ENCODE data around the gene ROBO4. TPM values are rescaled to one million over a fixed set of nuclear protein-coding genes. Genes with fewer than 3 reads are reported as not detected.
A peak's percentile ranks its signal among the peaks of the same experiment; 100 is the strongest.

Gene ROBO4
- polyA plus RNA-seq, 1 donor from 2014 or later = not detected

DNA sequence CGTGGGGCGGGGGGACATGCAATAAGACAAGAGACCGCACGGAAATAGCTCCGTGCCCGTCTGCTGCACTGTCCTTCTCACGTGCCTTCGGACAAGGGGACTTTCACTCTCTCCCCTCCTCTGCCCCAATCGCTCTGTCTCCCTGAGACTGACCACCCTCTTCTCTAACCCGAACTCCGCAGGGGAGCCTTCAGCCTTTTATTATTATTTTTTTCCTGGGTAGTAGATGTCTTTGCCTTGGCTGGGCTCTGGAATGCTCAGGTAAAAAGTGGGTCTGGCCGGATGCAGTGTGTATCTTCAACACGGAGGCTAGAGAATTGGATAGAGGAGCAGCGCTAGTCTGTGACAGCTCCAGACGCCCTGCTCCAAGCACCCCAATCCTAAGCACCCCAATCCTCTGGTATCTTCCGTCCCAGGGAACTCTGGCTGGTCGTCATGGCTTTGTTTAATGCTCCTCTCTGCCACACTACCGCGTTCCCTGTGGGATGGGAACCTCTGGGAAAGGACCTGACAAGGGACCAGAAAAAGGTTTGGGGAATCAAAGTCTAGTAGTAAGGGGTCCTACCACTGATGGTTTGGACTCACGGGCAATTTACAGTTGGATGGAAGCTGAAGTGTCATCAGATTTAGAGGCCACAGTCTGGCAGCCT lies 57.6 kb downstream of the ROBO4 start:
- Mint-ChIP-seq H3K4me1 (peaks cover 8 to 16% (median 14%) of the 10 kb centered on the region in 3 donors), H3K27me3 (peaks cover 73% of the 10 kb centered on the region), H3K9me3 (peaks cover 0 to 2% (median 0%) of the 10 kb centered on the region in 3 donors), H3K4me3 (peak overlapping the region in 3 of 4 donors; percentile 23 to 83 (median 74)), H3K36me3 (no peaks in the 10 kb centered on the region), H3K27ac (no peak overlapping the region)

DNA sequence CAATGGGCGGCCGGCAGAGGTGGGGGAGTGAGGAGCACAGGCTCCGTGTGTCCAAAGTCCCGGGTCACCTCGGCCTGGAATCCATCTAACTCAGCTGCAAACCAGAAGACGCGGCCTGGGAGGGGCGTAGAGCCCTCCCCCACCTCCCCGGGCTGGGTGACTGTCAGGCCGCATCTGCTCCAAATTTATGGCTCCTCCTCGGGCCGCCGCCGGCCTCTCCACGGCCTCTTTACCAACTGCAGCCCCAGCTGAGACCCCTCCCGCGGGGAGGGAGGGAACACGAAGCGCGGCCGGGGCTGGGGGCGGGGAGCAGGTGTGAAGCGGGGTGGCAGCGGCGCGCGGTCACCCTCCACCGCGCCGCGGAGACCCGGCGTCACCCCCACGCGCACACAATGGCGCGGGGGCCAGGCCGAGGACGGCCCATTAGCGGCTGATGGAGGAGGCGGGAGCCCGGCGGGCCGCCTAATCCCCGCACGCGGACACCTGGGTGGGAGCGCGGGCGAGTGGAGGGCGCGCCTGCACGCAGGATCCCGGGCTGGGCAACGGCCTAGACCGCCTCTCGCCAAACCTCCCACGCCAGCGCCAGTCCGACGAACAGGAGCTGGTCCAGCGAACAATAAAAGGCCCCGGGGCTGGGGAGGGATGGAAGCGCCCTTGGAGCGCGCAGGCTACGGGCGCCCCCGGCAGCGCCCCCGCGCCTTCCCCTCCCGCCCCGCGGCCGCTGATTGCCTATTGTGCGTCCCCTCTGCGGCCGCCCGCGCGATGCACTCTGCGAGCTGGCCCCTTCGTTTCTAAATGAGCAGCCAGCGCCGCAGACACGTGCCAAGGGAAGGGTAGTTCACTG lies 58.3 kb downstream of the ROBO4 start:
- Mint-ChIP-seq H3K27me3 (peaks cover 68% of the 10 kb centered on the region), H3K9me3 (peaks cover 0 to 2% (median 0%) of the 10 kb centered on the region in 3 donors), H3K27ac (no peak overlapping the region), H3K4me1 (peaks cover 8 to 16% (median 14%) of the 10 kb centered on the region in 3 donors), H3K4me3 (peak overlapping the region in 3 of 4 donors; percentile 41 to 83 (median 83)), H3K36me3 (no peaks in the 10 kb centered on the region)

DNA sequence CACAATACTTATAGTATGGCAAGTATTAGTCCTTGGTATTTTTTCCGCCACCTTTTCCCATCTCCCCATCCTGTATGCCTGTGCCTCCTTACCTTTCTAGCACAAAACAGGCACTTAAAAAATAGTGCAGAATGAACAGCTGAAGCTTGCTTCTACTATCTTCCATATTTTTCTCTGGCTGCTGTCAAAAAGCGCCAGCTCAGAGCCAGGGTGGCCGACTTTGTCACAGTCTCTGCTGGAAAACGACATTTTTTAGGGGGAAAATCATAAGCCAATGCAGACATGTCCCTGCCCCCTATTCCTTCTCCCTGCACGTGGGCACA lies 58.9 kb downstream of the ROBO4 start:
- Mint-ChIP-seq H3K36me3 (no peaks in the 10 kb centered on the region), H3K4me3 (peak overlapping the region in 2 of 4 donors; percentile 41 to 83)

DNA sequence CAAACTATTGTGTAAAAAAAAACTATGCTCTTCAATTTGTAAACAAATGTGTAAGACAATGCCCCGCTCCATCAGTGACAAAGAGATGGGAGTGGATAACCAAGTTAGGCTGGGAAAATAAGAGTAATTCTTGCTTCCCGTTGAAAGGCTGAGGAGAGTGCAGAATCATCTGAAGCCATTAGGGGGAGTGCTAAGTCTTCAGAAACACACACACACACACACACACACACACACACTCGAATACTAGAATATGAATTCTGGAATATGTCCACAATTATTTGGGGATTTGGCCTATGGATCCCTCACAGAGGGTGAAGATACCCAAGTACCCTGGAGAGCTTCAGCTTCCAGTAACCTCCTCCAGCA lies 60.2 kb downstream of the ROBO4 start:
- peaks cover 8 to 16% (median 14%) of the 10 kb centered on the region in 3 donors for H3K4me1 Mint-ChIP-seq
- peaks cover 0 to 2% (median 0%) of the 10 kb centered on the region in 3 donors for H3K9me3 Mint-ChIP-seq
- peaks cover 61% of the 10 kb centered on the region for H3K27me3 Mint-ChIP-seq
- no peaks in the 10 kb centered on the region for H3K36me3 Mint-ChIP-seq
- peak overlapping the region in 1 of 4 donors; percentile 16 for H3K4me3 Mint-ChIP-seq
- H3K27ac Mint-ChIP-seq = peak overlapping the region in 1 of 3 donors; percentile 30

More for the DNA sequence above, 58.9 kb downstream of the ROBO4 start:
- Mint-ChIP-seq H3K27ac (no peak overlapping the region), H3K27me3 (peaks cover 64% of the 10 kb centered on the region), H3K9me3 (peaks cover 0 to 2% (median 0%) of the 10 kb centered on the region in 3 donors), H3K4me1 (peaks cover 8 to 16% (median 14%) of the 10 kb centered on the region in 3 donors)

DNA sequence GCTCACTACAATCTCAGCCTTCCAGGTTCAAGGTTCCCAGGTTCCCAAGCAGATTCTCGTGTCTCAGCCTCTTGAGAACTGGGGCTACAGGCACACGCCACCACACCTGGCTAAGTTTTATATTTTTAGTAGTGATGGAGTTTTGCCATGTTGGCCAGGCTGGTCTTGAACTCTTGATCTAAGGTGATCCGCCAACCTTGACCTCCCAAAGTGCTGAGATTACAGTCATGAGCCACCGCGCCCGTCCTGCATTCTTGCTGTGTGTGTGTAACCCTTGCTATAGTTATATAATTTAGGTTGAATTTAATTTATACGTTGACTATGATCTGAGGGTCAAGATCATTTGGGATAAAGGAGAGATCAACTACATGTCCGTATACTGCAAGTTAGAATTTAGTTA lies 61.7 kb downstream of the ROBO4 start:
- Mint-ChIP-seq H3K27me3 (peaks cover 52% of the 10 kb centered on the region), H3K36me3 (no peaks in the 10 kb centered on the region), H3K4me3 (peak overlapping the region in 2 of 4 donors; percentile 25 to 73), H3K4me1 (peaks cover 8 to 16% (median 12%) of the 10 kb centered on the region in 3 donors), H3K27ac (peak overlapping the region in 1 of 3 donors; percentile 74), H3K9me3 (no peaks in the 10 kb centered on the region)

DNA sequence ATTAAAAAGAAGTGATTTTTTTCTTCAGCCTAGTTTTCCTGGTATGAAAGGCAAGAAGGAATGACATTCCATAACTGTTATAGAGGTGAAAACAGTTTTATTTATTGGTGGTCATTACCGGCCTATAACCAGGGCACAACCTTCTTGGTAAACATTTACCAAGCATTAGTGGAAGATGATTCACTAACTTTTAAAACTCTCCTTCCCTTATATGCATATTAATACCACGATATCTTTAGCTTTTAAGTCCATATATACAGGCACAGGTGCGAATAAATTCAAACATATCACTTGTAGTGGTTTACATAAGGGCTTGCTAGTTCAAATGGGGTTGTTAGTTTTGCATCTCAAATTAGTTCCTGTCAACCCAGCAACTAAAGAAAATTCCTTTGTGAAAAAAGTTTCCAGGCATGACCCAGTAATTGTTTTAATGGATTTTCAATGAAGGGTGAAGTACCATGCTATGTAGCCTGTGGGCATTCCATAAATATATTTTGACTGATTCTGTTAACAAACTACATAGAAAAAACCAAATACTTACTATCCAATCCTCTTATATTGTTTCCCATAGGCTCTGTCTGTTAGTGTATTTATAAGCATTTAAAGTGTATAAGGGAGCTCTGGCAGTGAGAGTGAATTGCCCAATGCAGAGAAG lies 63.0 kb downstream of the ROBO4 start:
- H3K9me3 Mint-ChIP-seq = no peaks in the 10 kb centered on the region
- no peak overlapping the region for H3K27ac Mint-ChIP-seq
- peaks cover 42% of the 10 kb centered on the region for H3K27me3 Mint-ChIP-seq
- no peak overlapping the region for H3K4me3 Mint-ChIP-seq
- peaks cover 8 to 15% (median 9%) of the 10 kb centered on the region in 3 donors for H3K4me1 Mint-ChIP-seq
- H3K36me3 Mint-ChIP-seq = no peaks in the 10 kb centered on the region

Other genes starting within 250 kb of the ROBO4 start
- 1.4 TPM for gene SIAE, start 224.1 kb downstream of the ROBO4 start, polyA plus RNA-seq
- gene SPA17, start 224.0 kb downstream of the ROBO4 start, polyA plus RNA-seq = 1.0 TPM
- gene NRGN, start 157.9 kb downstream of the ROBO4 start, polyA plus RNA-seq = 4.6 TPM
- not detected for gene VSIG2, start 145.6 kb downstream of the ROBO4 start, polyA plus RNA-seq
- gene ESAM, start 135.6 kb downstream of the ROBO4 start, polyA plus RNA-seq = 2.5 TPM
- 7.1 TPM for gene MSANTD2, start 97.5 kb downstream of the ROBO4 start, polyA plus RNA-seq
- gene ROBO3, start 32.4 kb downstream of the ROBO4 start, polyA plus RNA-seq = not detected
- gene HEPN1, start 21.4 kb upstream of the ROBO4 start, polyA plus RNA-seq = not detected
- not detected for gene HEPACAM, start 38.2 kb upstream of the ROBO4 start, polyA plus RNA-seq
- 0.79 TPM for gene CCDC15, start 56.3 kb upstream of the ROBO4 start, polyA plus RNA-seq
- gene SLC37A2, start 165.4 kb upstream of the ROBO4 start, polyA plus RNA-seq = 11.2 TPM
- gene TMEM218, start 213.8 kb upstream of the ROBO4 start, polyA plus RNA-seq = 45.1 TPM

All from IgD-negative memory B cell (primary cell).